ENCODE results near the gene PIP5KL1. TPM values are rescaled to one million over a fixed set of nuclear protein-coding genes. Genes with fewer than 3 reads are reported as not detected.
A peak's percentile ranks its signal among the peaks of the same experiment; 100 is the strongest.

PIP5KL1 gene
- total and polyA plus RNA-seq, 2 of the 8 experiments (the other 6 are each of a cell fraction or from before 2014, with no cell fraction given) = 13.4 to 15.4 TPM

- no peak overlapping the region for H3K27ac ChIP-seq (ENCODE audit: low read depth, low read length)
- no peak for DNase-seq (ENCODE audit: low read depth in 1 of 2, low spot score in 2 of 2)
- no peak overlapping the region for H3K14ac ChIP-seq (ENCODE audit: insufficient read length)
- H2BK20ac ChIP-seq (ENCODE audit: low read length) = no peak overlapping the region
- H3K36me3 ChIP-seq (ENCODE audit: control insufficient read depth in 2 of 4, insufficient read depth in 4 of 4, low read length in 3 of 4) = no peaks in the 10 kb centered on the region
- H4K5ac ChIP-seq (ENCODE audit: insufficient read length, low read depth, low read length) = no peak overlapping the region
- H2BK120ac ChIP-seq (replicated peaks; ENCODE audit: low read depth, low read length) = no peak overlapping the region
- H3K23ac ChIP-seq (ENCODE audit: insufficient read length) = no peak overlapping the region
- H3K9me3 ChIP-seq (ENCODE audit: insufficient read depth in 2 of 2, low read depth in 1 of 2, low read length in 1 of 2) = no peaks in the 10 kb centered on the region
- H3K56ac ChIP-seq (replicated peaks; ENCODE audit: insufficient read length, low read depth, low read length) = no peak overlapping the region
- H3K23me2 ChIP-seq (ENCODE audit: low read depth, low read length) = peaks cover 7% of the 10 kb centered on the region; the same call in 1 of the 2 replicates
- H2BK15ac ChIP-seq (ENCODE audit: low read length) = no peak overlapping the region
- 71% methylated on average over 12 of the region's 12 CpGs; no CpG with 5 or more reads in 1 of the 2 experiments for WGBS, 2 experiments (ENCODE audit: extremely low coverage in 1 of 2, insufficient coverage in 1 of 2, insufficient read length in 1 of 2, insufficient replicate concordance in 2 of 2, low coverage in 1 of 2, low lambda C conversion rate in 2 of 2, missing lambda C conversion rate in 1 of 2)
- peak overlapping the region; percentile 39 for H4K91ac ChIP-seq (replicated peaks; ENCODE audit: insufficient read length, low read length)
- H3K4me2 ChIP-seq (ENCODE audit: insufficient read depth in 1 of 2, low read depth in 2 of 2, low read length in 2 of 2) = peak overlapping the region; percentile 73 to 97
- H3K4me1 ChIP-seq (replicated peaks in 1 of 4; ENCODE audit: control insufficient read depth in 3 of 4, insufficient read depth in 4 of 4, low read length in 3 of 4) = peaks cover 4 to 48% (median 38%) of the 10 kb centered on the region in 4 experiments
- H3K18ac ChIP-seq (ENCODE audit: extremely low read depth, low read length) = peak overlapping the region; percentile 75
- H3K4ac ChIP-seq (replicated peaks; ENCODE audit: insufficient read length, low read depth, low read length) = no peak overlapping the region
- H4K8ac ChIP-seq (ENCODE audit: extremely low read depth, insufficient read depth, low read length) = peak overlapping the region; percentile 29; the same call in 1 of the 2 replicates
- H2AFZ ChIP-seq (ENCODE audit: low read length) = no peak overlapping the region
- no peak for FAIRE-seq
- H3K79me2 ChIP-seq (ENCODE audit: control insufficient read depth in 1 of 2, insufficient read depth in 2 of 2, low read length in 2 of 2) = peaks cover 22 to 69% of the 10 kb centered on the region in 2 experiments
- ChIA-PET POLR2A (ENCODE audit: partially characterized antibody) (interaction anchor here (0.8 to 3.6 kb wide), 10 partner anchors 7 to 124 kb away, joined by 3 to 9 read pairs (median 4); partner anchors contain the start of gene PIP5KL1), CTCF (ENCODE audit: partially characterized antibody) (interaction anchor here (0.9 to 7.9 kb wide), 12 partner anchors 16 to 139 kb away, joined by 3 to 55 read pairs (median 8); partner anchors contain the start of gene NAIF1)
- H2BK5ac ChIP-seq (ENCODE audit: low read depth, low read length) = peak overlapping the region; percentile 39
- H3K4me3 ChIP-seq (ENCODE audit: extremely low read depth in 1 of 4, insufficient read depth in 2 of 4, low read depth in 3 of 4, low read length in 4 of 4) = peak overlapping the region in 3 of 4 experiments; percentile 32 to 99 (median 40); a peak in 7 of 8 replicates
- peaks cover 52 to 54% of the 10 kb centered on the region in 2 experiments for H4K20me1 ChIP-seq (replicated peaks in 1 of 2; ENCODE audit: control insufficient read depth in 1 of 2, insufficient read depth in 2 of 2, low read length in 2 of 2)
- H3K79me1 ChIP-seq (ENCODE audit: low read depth, low read length) = peaks cover 47% of the 10 kb centered on the region
- H3K27me3 ChIP-seq (replicated peaks in 1 of 4; ENCODE audit: control insufficient read depth in 3 of 4, extremely low read depth in 1 of 4, insufficient read depth in 3 of 4, low read length in 3 of 4) = no peaks in the 10 kb centered on the region
- peak overlapping the region; percentile 3; the same call in 1 of the 2 replicates for H2AK5ac ChIP-seq (ENCODE audit: low read depth, low read length)
- H3K9ac ChIP-seq (replicated peaks in 1 of 4; ENCODE audit: extremely low read depth in 1 of 4, low read depth in 3 of 4, low read length in 3 of 4) = peak overlapping the region in 1 of 4 experiments; percentile 58; a peak in 2 of 7 replicates
- no peak overlapping the region for H2BK12ac ChIP-seq (ENCODE audit: low read depth, low read length)
- no peak for TF ChIP-seq RXRA (IDR thresholded peaks at IDR 0.05; ENCODE audit: insufficient read depth, low read depth, low read length)
- no peak for TF ChIP-seq POU5F1 (IDR thresholded peaks at IDR 0.05; ENCODE audit: low read depth, low read length)
- TF ChIP-seq NRF1 (IDR thresholded peaks at IDR 0.05; ENCODE audit: low read depth, low read length) = no peak
- no peak for TF ChIP-seq JUND (IDR thresholded peaks at IDR 0.05; ENCODE audit: low read length)
- TF ChIP-seq CTBP2 (IDR thresholded peaks at IDR 0.05; ENCODE audit: borderline replicate concordance, insufficient read depth, insufficient read length, low read length) = no peak
- TF ChIP-seq SP4 (IDR thresholded peaks at IDR 0.05; ENCODE audit: low read length) = no peak; the same call in 1 of the 2 replicates
- TF ChIP-seq CEBPB (IDR thresholded peaks at IDR 0.05; ENCODE audit: low read depth, low read length) = no peak
- no peak for TF ChIP-seq SP1 (IDR thresholded peaks at IDR 0.05; ENCODE audit: low read depth, low read length)
- TF ChIP-seq TEAD4 (IDR thresholded peaks at IDR 0.05; ENCODE audit: low read depth, low read length) = peak; percentile 25; the same call in 1 of the 2 replicates
- no peak for TF ChIP-seq CBX8 (IDR thresholded peaks at IDR 0.05; ENCODE audit: borderline replicate concordance, low read depth, low read length)
- no peak for TF ChIP-seq MAFK (IDR thresholded peaks at IDR 0.05; ENCODE audit: low read depth, low read length)
These were observed 47.5 kb upstream of the PIP5KL1 start for GRCh38 chr9:127977884-127978647.
